Heart left ventricle (tissue), 13 donors: ENCODE measurements around the gene MCM7.
"Not testable (repeated sequence)": the region's sequence is repeated elsewhere in the genome, so short reads cannot be mapped to it uniquely, and the experiment has no call there.

Experiments
- CTCF ChIP-seq, 12 donors: fragments of 200-600 bp; sonication (generic) in 4 of 12; IDR thresholded peaks; one replicate each; pipeline versions ENCODE4 v1.5.0 to v1.8.0; 2018 to 2022; ENCODE audit warnings: antibody characterized with exemption in 12 of 12, mild to moderate bottlenecking in 5 of 12
- POLR2A ChIP-seq, 2 donors: fragments of 450-650 bp; IDR thresholded peaks; one replicate each; pipeline ENCODE4 v1.6.1; 2017; ENCODE audit warnings: antibody characterized with exemption in 2 of 2, mild to moderate bottlenecking in 2 of 2, moderate library complexity in 2 of 2
- donor health status: ischemic (EF 13 %, LVEDD 7.1; RV severe dilation, severe dysfunction).
- donor health status: DM: no; HTN: yes; CAD: no.
- donor health status: DM: no; HTN: no; CAD: no.
- donor health status: ischemic (EF 25% LVEDD 6.9; RV normal size, moderate dysfunction).
- donor health status: ischemic (EF 25% LVEDD 5.7; RV mildly dilated, moderate dysfunction).
- donor health status: ischemic (EF 35%, LVEDD 5.7; RV mildly dilated, moderate dysfunction).
- donor health status: nonischemic (EF 11% LVEDD 7.7; RV severe dilation, severe dysfunction).
- donor health status: DM: yes; HTN: yes; CAD: no.
- donor health status: PGD.
- donor health status: ischemic (EF 29% LVEDD 5.4; RV normal size, mild dysfunction).
- donor health status: nonischemic (EF 23%, LVEDD 6.1; RV moderate dilation, normal function).

GRCh38 chr7:100130220-100130607 lies 29.0 kb upstream of the MCM7 start:
- not testable (repeated sequence) for TF ChIP-seq POLR2A, CTCF (IDR thresholded peaks at IDR 0.05)
